Endothelial cell of umbilical vein (primary cell): Measurements from ENCODE around the gene SLC12A1. TPM values are rescaled to one million over a fixed set of nuclear protein-coding genes. Genes with fewer than 3 reads are reported as not detected.
A peak's percentile ranks its signal among the peaks of the same experiment; 100 is the strongest.

Experiments
- BruUV-seq: library from RNA; stranded (reverse); fragments of 400-500 nt; replicated peaks from 2 replicates; lab custom pipeline; 2021; lab: Mats Ljungman, UMichigan
- CTCF ChIA-PET: fragments of 300-600, 350-600 bp; sonication (Branson Sonifier 250); formaldehyde crosslinking; loops from one replicate; lab custom pipeline; 2021; ENCODE audit warnings: antibody characterized with exemption, inconsistent platforms; lab: Charles Lee
- POLR2A ChIA-PET: fragments of 300-600, 350-600 bp; sonication (Branson Sonifier 250); formaldehyde crosslinking; loops from one replicate; lab custom pipeline; 2021; ENCODE audit warnings: antibody characterized with exemption, inconsistent platforms; lab: Charles Lee
- DNase-seq: peaks from one replicate; pipeline ENCODE4 v3.0.0-alpha.2; 2011; ENCODE audit warnings: low read depth, low spot score
- FAIRE-seq: peaks from 2 replicates; lab custom pipeline; 2011; peaks lifted over from hg19 to GRCh38; lab: Jason Lieb, UNC
- H2AFZ ChIP-seq: 2 replicates; pipeline ENCODE4 v1.6.0; 2012; ENCODE audit warnings: low read depth, low read length, control low read depth, inconsistent platforms
- H3K27ac ChIP-seq: 2 replicates; pipeline ENCODE4 v1.5.1; 2011; ENCODE audit warnings: low read depth, mild to moderate bottlenecking, control low read depth, low read length, moderate library complexity; ENCODE audit not compliant: insufficient read depth
- H3K27me3 ChIP-seq, 2 experiments: 2 replicates each; pipeline versions ENCODE4 v1.6.0 to v1.6.1; 2011; ENCODE audit warnings: low read length in 2 of 2, mixed read lengths in 1 of 2; ENCODE audit not compliant: control insufficient read depth in 2 of 2, insufficient read depth in 2 of 2
- H3K36me3 ChIP-seq, 2 experiments: 2 replicates in 1 of 2; 3 replicates in 1 of 2; pipeline ENCODE4 v1.5.1; 2011; ENCODE audit warnings: low read length in 2 of 2, mild to moderate bottlenecking in 1 of 2, moderate library complexity in 1 of 2; ENCODE audit not compliant: control insufficient read depth in 2 of 2, insufficient read depth in 2 of 2; ENCODE audit errors: extremely low read depth in 1 of 2
- H3K4me1 ChIP-seq: 3 replicates; pipeline ENCODE4 v1.5.1; 2011; ENCODE audit warnings: mild to moderate bottlenecking, low read length; ENCODE audit not compliant: control insufficient read depth, insufficient read depth; ENCODE audit errors: extremely low read depth
- H3K4me2 ChIP-seq: 2 replicates; pipeline ENCODE4 v1.6.1; 2011; ENCODE audit warnings: low read length, control low read depth, mixed read lengths; ENCODE audit not compliant: insufficient read depth
- H3K4me3 ChIP-seq, 3 experiments: fragments of 200-600 bp in 1 of 3; sonication (generic), shearing (Covaris generic) in 1 of 3; replicated peaks in 1 of 3; 2 replicates each; pipeline ENCODE4 v1.5.1; 2011 to 2016; ENCODE audit warnings: control low read depth in 3 of 3, low read length in 3 of 3, mild to moderate bottlenecking in 2 of 3, inconsistent platforms in 1 of 3, low read depth in 1 of 3, moderate library complexity in 1 of 3; ENCODE audit not compliant: insufficient read depth in 1 of 3
- H3K79me2 ChIP-seq: 2 replicates; pipeline ENCODE4 v1.6.0; 2012; ENCODE audit warnings: low read length, inconsistent platforms; ENCODE audit not compliant: control insufficient read depth, insufficient read depth
- H3K9ac ChIP-seq: replicated peaks from 2 replicates; pipeline ENCODE3; 2011; ENCODE audit warnings: low read length, control low read depth; ENCODE audit not compliant: insufficient read depth; ENCODE audit errors: extremely low read depth
- H3K9me1 ChIP-seq: replicated peaks from 3 replicates; pipeline ENCODE4 v1.6.0; 2011; ENCODE audit warnings: mild to moderate bottlenecking, low read length; ENCODE audit not compliant: control insufficient read depth, insufficient read depth; ENCODE audit errors: extremely low read depth
- H3K9me3 ChIP-seq: replicated peaks from 2 replicates; pipeline ENCODE4 v1.5.1; 2012; ENCODE audit warnings: low read length, inconsistent platforms; ENCODE audit not compliant: control insufficient read depth, insufficient read depth
- H4K20me1 ChIP-seq: replicated peaks from 2 replicates; pipeline ENCODE3; 2011; ENCODE audit warnings: mild to moderate bottlenecking, low read length; ENCODE audit not compliant: control insufficient read depth, insufficient read depth; ENCODE audit errors: extremely low read depth
- EZH2 ChIP-seq: IDR thresholded peaks from 2 replicates; pipeline ENCODE4 v1.6.1; 2012; ENCODE audit warnings: borderline replicate concordance, low read depth, mild to moderate bottlenecking, moderate library complexity, low read length, inconsistent platforms; ENCODE audit not compliant: severe bottlenecking
- FOS ChIP-seq: IDR thresholded peaks from 2 replicates; pipeline ENCODE4 v1.6.1; 2011; ENCODE audit warnings: mild to moderate bottlenecking, low read length, moderate library complexity, borderline replicate concordance; ENCODE audit not compliant: insufficient read depth
- GATA2 ChIP-seq: IDR thresholded peaks from 2 replicates; pipeline ENCODE4 v1.7.0; 2011; ENCODE audit warnings: low read depth, mild to moderate bottlenecking, moderate library complexity, mixed read lengths, low read length; ENCODE audit not compliant: insufficient read length, insufficient read depth
- JUN ChIP-seq: IDR thresholded peaks from 2 replicates; pipeline ENCODE4 v1.6.1; 2011; ENCODE audit warnings: borderline replicate concordance, low read depth; ENCODE audit not compliant: insufficient read length, insufficient read depth
- MYC ChIP-seq: IDR thresholded peaks from one replicate; pipeline ENCODE4 v1.6.1; 2011; ENCODE audit warnings: mild to moderate bottlenecking, low read depth, low read length
- POLR2A ChIP-seq: IDR thresholded peaks from 2 replicates; pipeline ENCODE4 v1.6.1; 2012; ENCODE audit warnings: low read depth, mild to moderate bottlenecking, control low read depth, low read length
- POLR2AphosphoS5 ChIP-seq: IDR thresholded peaks from 2 replicates; pipeline ENCODE4 v1.6.1; 2012; ENCODE audit warnings: low read depth, mild to moderate bottlenecking, control low read depth, low read length, moderate library complexity; ENCODE audit not compliant: insufficient read depth
- dilution Hi-C: fragments of 300-500 bp; cut with MboI; formaldehyde crosslinking; loops from one replicate; pipeline ENCODE4 v1.15.0; 2019; ENCODE audit warnings: low sequenced_read_pairs; ENCODE audit not compliant: extremely low pct_ligation_motif_present
- intact Hi-C: fragments of 100-400 bp; cut with micrococcal nuclease; formaldehyde crosslinking; loops from one replicate; pipeline ENCODE4 v1.10.0; 2022
- polyA plus RNA-seq, 4 experiments: library from polyadenylated mRNA; depleted of rRNA in 3 of 4; stranded (reverse) in 3 of 4; unstranded in 1 of 4; fragments of >200 nt; gene quantifications; 2 replicates each; pipeline versions ENCODE4 v1.2.1 to v1.2.3, GENCODE V29; 2011 to 2012; ENCODE audit warnings: missing spikeins in 1 of 4
- total RNA-seq: library from RNA; stranded (reverse); gene quantifications from 2 replicates; pipeline ENCODE4 v1.2.3, GENCODE V29; 2021
- TF ChIP-seq, protein P1 (sequence below): IDR thresholded peaks from 2 replicates; pipeline ENCODE4 v1.6.1; 2011; ENCODE audit not compliant: insufficient read depth, insufficient read length
- TF ChIP-seq, protein P2 (sequence below), 2 donors: IDR thresholded peaks; 1 replicate in 1 of 2; 2 replicates in 1 of 2; pipeline ENCODE4 v1.5.1; 2011; ENCODE audit warnings: low read length in 2 of 2, mild to moderate bottlenecking in 2 of 2, moderate library complexity in 2 of 2, control low read depth in 1 of 2, inconsistent platforms in 1 of 2, low read depth in 1 of 2; ENCODE audit not compliant: insufficient read depth in 1 of 2; ENCODE audit errors: extremely low read depth in 1 of 2

Gene SLC12A1
- total and polyA plus RNA-seq, 2 donors (not counting 3 experiments of a cell fraction or from before 2014, with no cell fraction given) = not detected

DNA sequence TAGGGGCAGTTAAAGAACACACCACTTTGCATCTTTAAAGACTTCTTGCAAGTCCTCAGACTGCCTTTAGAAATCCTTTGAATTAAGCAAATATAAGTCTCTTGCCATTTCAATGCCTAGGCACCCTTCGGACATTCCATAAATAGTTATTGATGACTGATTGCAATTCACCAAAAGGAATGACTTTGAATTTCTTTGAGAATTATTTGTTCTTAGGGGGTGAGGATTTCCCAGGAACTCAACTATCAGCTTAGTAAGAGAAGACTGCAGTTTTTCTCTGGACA, 27.5 kb upstream of the SLC12A1 start:
- CTCF ChIA-PET = no interaction called here
- intact Hi-C loops = loop anchor here (5.0 to 10.0 kb wide), 2 partner anchors 36 to 464 kb away; partner anchors contain the start of gene SEMA6D
- no peaks in the 10 kb centered on the region for H3K36me3 ChIP-seq

More for the DNA sequence above, 27.5 kb upstream of the SLC12A1 start:
- Histone ChIP-seq H2AFZ (peak overlapping the region; percentile 96), H3K27ac (no peak overlapping the region), H3K9me1 (no peaks in the 10 kb centered on the region), H3K79me2 (peaks cover 34% of the 10 kb centered on the region), H3K4me1 (peaks cover 12% of the 10 kb centered on the region), H3K9ac (no peak overlapping the region), H4K20me1 (no peaks in the 10 kb centered on the region), H3K9me3 (no peaks in the 10 kb centered on the region), H3K4me3 (peak overlapping the region; percentile 14 to 68 (median 60)), H3K4me2 (peak overlapping the region; percentile 48), H3K27me3 (peaks cover 0 to 2% of the 10 kb centered on the region in 2 experiments)
- FAIRE-seq = no peak
- no TSS peak for BruUV-seq
- POLR2A ChIA-PET = no interaction called here
- TF ChIP-seq GATA2 (no peak), EZH2 (no peak), FOS (no peak), POLR2A (no peak), JUN (no peak), POLR2AphosphoS5 (no peak), MYC (no peak)
- TF ChIP-seq, protein P1, sequence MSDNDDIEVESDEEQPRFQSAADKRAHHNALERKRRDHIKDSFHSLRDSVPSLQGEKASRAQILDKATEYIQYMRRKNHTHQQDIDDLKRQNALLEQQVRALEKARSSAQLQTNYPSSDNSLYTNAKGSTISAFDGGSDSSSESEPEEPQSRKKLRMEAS = no peak
- TF ChIP-seq, protein P2, sequence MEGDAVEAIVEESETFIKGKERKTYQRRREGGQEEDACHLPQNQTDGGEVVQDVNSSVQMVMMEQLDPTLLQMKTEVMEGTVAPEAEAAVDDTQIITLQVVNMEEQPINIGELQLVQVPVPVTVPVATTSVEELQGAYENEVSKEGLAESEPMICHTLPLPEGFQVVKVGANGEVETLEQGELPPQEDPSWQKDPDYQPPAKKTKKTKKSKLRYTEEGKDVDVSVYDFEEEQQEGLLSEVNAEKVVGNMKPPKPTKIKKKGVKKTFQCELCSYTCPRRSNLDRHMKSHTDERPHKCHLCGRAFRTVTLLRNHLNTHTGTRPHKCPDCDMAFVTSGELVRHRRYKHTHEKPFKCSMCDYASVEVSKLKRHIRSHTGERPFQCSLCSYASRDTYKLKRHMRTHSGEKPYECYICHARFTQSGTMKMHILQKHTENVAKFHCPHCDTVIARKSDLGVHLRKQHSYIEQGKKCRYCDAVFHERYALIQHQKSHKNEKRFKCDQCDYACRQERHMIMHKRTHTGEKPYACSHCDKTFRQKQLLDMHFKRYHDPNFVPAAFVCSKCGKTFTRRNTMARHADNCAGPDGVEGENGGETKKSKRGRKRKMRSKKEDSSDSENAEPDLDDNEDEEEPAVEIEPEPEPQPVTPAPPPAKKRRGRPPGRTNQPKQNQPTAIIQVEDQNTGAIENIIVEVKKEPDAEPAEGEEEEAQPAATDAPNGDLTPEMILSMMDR (IDR thresholded peaks at IDR 0.05; ENCODE audit: extremely low read depth in 1 of 2, insufficient read depth in 1 of 2, low read depth in 1 of 2, low read length in 2 of 2) = no peak
- no peak for DNase-seq
- dilution Hi-C loops = no loop called here
